ENCODE data around the gene KHSRP. TPM values are rescaled to one million over a fixed set of nuclear protein-coding genes. Genes with fewer than 3 reads are reported as not detected.

Gene KHSRP
- total RNA-seq, 1 donor from 2014 or later: 65.2 TPM

Small RNA genes within 50 kb of the gene (small RNA-seq; reads per million reads assigned to genes)
- gene MIR6790 (not detected), gene MIR6885 (not detected)

Other genes starting within 250 kb of the KHSRP start
- 2.6 TPM for gene MLLT1, start 144.8 kb downstream of the KHSRP start, total RNA-seq
- gene ACER1, start 91.2 kb downstream of the KHSRP start, total RNA-seq: 0.52 TPM
- 29.7 TPM for gene CLPP, start 63.3 kb downstream of the KHSRP start, total RNA-seq
- gene ALKBH7, start 52.0 kb downstream of the KHSRP start, total RNA-seq: 75.2 TPM
- gene PSPN, start 48.9 kb downstream of the KHSRP start, total RNA-seq: 1.0 TPM
- 36.5 TPM for gene GTF2F1, start 31.6 kb downstream of the KHSRP start, total RNA-seq
- 0.52 TPM for gene SLC25A41, start 9.0 kb upstream of the KHSRP start, total RNA-seq
- 7.8 TPM for gene SLC25A23, start 35.0 kb upstream of the KHSRP start, total RNA-seq
- not detected for gene CRB3, start 39.5 kb upstream of the KHSRP start, total RNA-seq
- gene DENND1C, start 57.0 kb upstream of the KHSRP start, total RNA-seq: not detected
- gene TUBB4A, start 77.5 kb upstream of the KHSRP start, total RNA-seq: not detected
- gene TNFSF9, start 106.2 kb upstream of the KHSRP start, total RNA-seq: 1.0 TPM
- 1.0 TPM for gene CD70, start 166.3 kb upstream of the KHSRP start, total RNA-seq
- not detected for gene TNFSF14, start 245.3 kb upstream of the KHSRP start, total RNA-seq

Data from skeletal muscle tissue (tissue), 2 donors.